CD4-positive, alpha-beta memory T cell (primary cell): Measurements from ENCODE around the gene SRSF1. TPM values are rescaled to one million over a fixed set of nuclear protein-coding genes. Genes with fewer than 3 reads are reported as not detected.

Source experiments
- CTCF ChIA-PET: fragments of 350-600 bp; sonication (Branson Sonifier 250); formaldehyde crosslinking; loops from one replicate; lab custom pipeline; 2021; ENCODE audit warnings: inconsistent platforms; ENCODE audit not compliant: partially characterized antibody; lab: Charles Lee
- POLR2A ChIA-PET: fragments of 350-600 bp; sonication (Branson Sonifier 250); formaldehyde crosslinking; loops from one replicate; lab custom pipeline; 2021; ENCODE audit not compliant: partially characterized antibody; lab: Charles Lee
- DNase-seq, 5 donors: peaks; one replicate each; pipeline versions ENCODE4 v3.0.0 to v3.0.0-alpha.2; 2020 to 2022; ENCODE audit warnings: mixed read lengths in 1 of 5
- H3K27ac ChIP-seq: one replicate; pipeline ENCODE4 v1.7.0; 2013; ENCODE audit warnings: low read depth, low read length
- H3K27me3 ChIP-seq: 2 replicates; pipeline ENCODE4 v1.7.0; 2013; ENCODE audit warnings: mild to moderate bottlenecking, low read length, moderate library complexity; ENCODE audit not compliant: insufficient read depth
- H3K36me3 ChIP-seq: 2 replicates; pipeline ENCODE4 v1.7.0; 2013; ENCODE audit warnings: mild to moderate bottlenecking, low read length, moderate library complexity; ENCODE audit not compliant: insufficient read depth
- H3K4me1 ChIP-seq: 2 replicates; pipeline ENCODE4 v1.7.0; 2013; ENCODE audit warnings: mild to moderate bottlenecking, low read length, moderate library complexity; ENCODE audit not compliant: insufficient read depth
- H3K4me3 ChIP-seq, 2 donors: one replicate each; pipeline ENCODE4 v1.7.0; 2013; ENCODE audit warnings: low read length in 2 of 2, mild to moderate bottlenecking in 1 of 2
- H3K9me3 ChIP-seq, 2 donors: one replicate each; pipeline ENCODE4 v1.7.0; 2013; ENCODE audit warnings: low read length in 2 of 2, control low read depth in 1 of 2; ENCODE audit not compliant: control insufficient read depth in 1 of 2
- H3K27ac Mint-ChIP-seq, 7 donors: one replicate each; pipeline ENCODE4 v1.8.0; 2020 to 2021; ENCODE audit warnings: mixed read lengths in 7 of 7, mild to moderate bottlenecking in 6 of 7, inconsistent platforms in 3 of 7, moderate library complexity in 3 of 7
- H3K27me3 Mint-ChIP-seq, 2 donors: one replicate each; pipeline ENCODE4 v1.8.0; 2020 to 2021; ENCODE audit warnings: mixed read lengths in 2 of 2
- H3K36me3 Mint-ChIP-seq, 2 donors: one replicate each; pipeline ENCODE4 v1.8.0; 2020 to 2021; ENCODE audit warnings: mixed read lengths in 2 of 2, inconsistent platforms in 1 of 2, mild to moderate bottlenecking in 1 of 2
- H3K4me1 Mint-ChIP-seq, 4 donors: one replicate each; pipeline ENCODE4 v1.8.0; 2020 to 2021; ENCODE audit warnings: mixed read lengths in 4 of 4, mild to moderate bottlenecking in 1 of 4
- H3K4me3 Mint-ChIP-seq, 8 donors: one replicate each; pipeline ENCODE4 v1.8.0; 2020 to 2021; ENCODE audit warnings: mixed read lengths in 8 of 8, mild to moderate bottlenecking in 7 of 8, moderate library complexity in 6 of 8, inconsistent platforms in 3 of 8
- H3K9me3 Mint-ChIP-seq, 8 donors: one replicate each; pipeline ENCODE4 v1.8.0; 2020 to 2021; ENCODE audit warnings: mixed read lengths in 8 of 8, mild to moderate bottlenecking in 5 of 8, inconsistent platforms in 3 of 8, moderate library complexity in 1 of 8
- intact Hi-C: fragments of 100-400 bp; cut with micrococcal nuclease; formaldehyde crosslinking; loops from one replicate; pipeline ENCODE4 v1.15.1; 2023
- polyA plus RNA-seq, 2 donors: library from polyadenylated mRNA; unstranded; fragments of 300-500 nt; fragmentation: Illumina TruSeq; gene quantifications; one replicate each; pipeline ENCODE4 v1.2.3, GENCODE V29; 2021
- total RNA-seq, 2 experiments: library from RNA; stranded (reverse); gene quantifications; one replicate each; pipeline ENCODE4 v1.2.3, GENCODE V29; 2021

SRSF1 gene
- total and polyA plus RNA-seq, 4 experiments from 2014 or later, result 32.4 to 257 (median 151) TPM

DNA sequence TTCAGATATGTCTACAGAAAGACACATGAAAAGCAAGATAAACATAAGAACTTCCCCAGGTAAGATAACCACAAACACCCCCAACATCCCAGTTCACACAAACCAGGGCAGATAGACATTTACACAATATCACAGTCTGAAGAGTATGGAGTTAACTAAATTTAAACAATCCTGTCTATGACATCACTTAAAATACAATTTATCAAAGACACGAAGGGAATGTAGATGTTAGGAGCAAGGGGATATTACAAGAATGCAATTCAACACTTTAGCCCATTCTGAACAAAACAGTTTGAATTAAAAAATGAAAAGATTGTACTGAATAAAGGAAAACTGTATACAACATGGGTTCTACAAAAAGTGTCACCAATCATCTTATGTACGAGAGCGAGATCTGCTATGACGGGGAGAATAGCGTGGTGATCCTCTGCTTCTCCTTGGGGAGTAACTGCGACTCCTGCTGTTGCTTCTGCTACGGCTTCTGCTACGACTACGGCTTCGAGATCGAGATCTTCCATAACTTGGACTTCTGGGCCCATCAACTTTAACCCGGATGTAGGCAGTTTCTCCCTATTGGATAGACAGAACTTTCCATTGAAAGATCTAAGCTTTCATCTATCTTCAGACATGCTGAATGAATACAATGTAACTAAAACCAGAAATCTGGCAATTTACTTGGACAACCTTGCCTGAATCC is 1.9 kb downstream of the SRSF1 start:
- H3K27ac Mint-ChIP-seq, result peak overlapping the region; percentile 98 to 100 (median 99)
- H3K36me3 ChIP-seq, result peaks cover 46% of the 10 kb centered on the region
- H3K36me3 Mint-ChIP-seq, result peaks cover 47 to 71% of the 10 kb centered on the region in 2 donors
- no peaks in the 10 kb centered on the region for H3K27me3 Mint-ChIP-seq
- CTCF ChIA-PET, result no interaction called here
- peaks cover 34 to 66% (median 49%) of the 10 kb centered on the region in 4 donors for H3K4me1 Mint-ChIP-seq
- peak overlapping the region; percentile 96 to 100 (median 100) for H3K4me3 Mint-ChIP-seq
- H3K27me3 ChIP-seq, result no peaks in the 10 kb centered on the region
- peaks cover 58% of the 10 kb centered on the region for H3K4me1 ChIP-seq
- DNase-seq, result no peak
- intact Hi-C loops, result loop anchor here (5.0 to 10.0 kb wide), 5 partner anchors 150 to 1173 kb away; partner anchors contain the start of genes AKAP1, C17orf67, DGKE and PRR11
- H3K9me3 ChIP-seq, result no peaks in the 10 kb centered on the region
- peaks cover 0 to 4% (median 0%) of the 10 kb centered on the region in 8 donors for H3K9me3 Mint-ChIP-seq
- peak overlapping the region; percentile 97 for H3K27ac ChIP-seq
- H3K4me3 ChIP-seq, result peak overlapping the region; percentile 96 to 98
- POLR2A ChIA-PET, result interaction anchor here (1.2 to 2.9 kb wide), 3 partner anchors 17 to 154 kb away, joined by 3 to 85 read pairs (median 60); partner anchors contain the start of genes MRPS23 and VEZF1

DNA sequence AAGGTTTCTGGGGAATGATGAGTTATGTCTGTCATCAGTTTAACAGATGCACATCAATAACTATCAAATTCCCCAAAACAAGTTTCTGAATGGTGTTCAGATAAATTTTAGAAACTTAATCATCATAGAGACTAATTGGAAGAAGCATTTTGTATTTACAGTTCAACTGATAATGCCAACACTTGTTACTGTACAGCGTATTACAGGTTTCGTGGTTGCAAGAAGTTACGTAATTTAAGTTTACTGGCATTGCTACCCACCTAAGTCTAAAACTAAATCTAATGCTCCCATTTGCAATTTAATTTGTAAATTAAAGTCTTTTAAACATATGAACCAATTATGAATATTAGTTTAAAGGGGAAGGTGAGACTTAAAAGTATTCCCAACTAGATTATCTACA is 3.0 kb downstream of the SRSF1 start:
- Mint-ChIP-seq H3K4me3 (peak overlapping the region in 4 of 8 donors; percentile 11 to 65 (median 34)), H3K36me3 (peaks cover 47 to 79% of the 10 kb centered on the region in 2 donors), H3K27me3 (no peaks in the 10 kb centered on the region), H3K4me1 (peaks cover 38 to 75% (median 54%) of the 10 kb centered on the region in 4 donors), H3K9me3 (peaks cover 0 to 4% (median 0%) of the 10 kb centered on the region in 8 donors), H3K27ac (peak overlapping the region in 6 of 7 donors; percentile 47 to 100 (median 65))
- no peaks in the 10 kb centered on the region for H3K27me3 ChIP-seq
- no peak overlapping the region for H3K4me3 ChIP-seq
- H3K4me1 ChIP-seq, result peaks cover 58% of the 10 kb centered on the region
- POLR2A ChIA-PET, result no interaction called here
- H3K27ac ChIP-seq, result peak overlapping the region; percentile 12
- intact Hi-C loops, result loop anchor here (10.0 kb wide), 3 partner anchors 151 to 919 kb away; partner anchors contain the start of gene AKAP1
- no peaks in the 10 kb centered on the region for H3K9me3 ChIP-seq
- DNase-seq, result no peak
- peaks cover 46% of the 10 kb centered on the region for H3K36me3 ChIP-seq
- CTCF ChIA-PET, result interaction anchor here (8.9 kb wide), 1 partner anchor 109 kb away, joined by 58 read pairs; no protein-coding TSS in a partner anchor

DNA sequence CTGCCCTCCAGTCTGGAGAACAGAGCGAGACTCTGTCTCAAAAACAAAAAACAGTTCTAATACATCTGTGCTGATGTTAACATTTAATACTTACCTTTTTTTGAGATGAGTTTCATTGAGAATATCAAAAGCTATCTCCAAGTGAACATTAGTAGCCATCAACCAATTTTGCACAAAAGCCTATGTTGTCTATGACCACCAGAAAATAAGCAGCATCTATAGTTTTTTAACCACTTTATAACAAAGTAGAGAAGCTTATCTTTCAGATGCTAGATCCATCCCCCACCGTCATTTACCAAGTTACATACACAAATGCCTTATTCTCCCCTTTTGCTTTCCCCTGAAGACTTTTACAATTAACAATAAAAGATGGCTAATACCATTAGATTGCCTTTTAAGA is 4.1 kb downstream of the SRSF1 start:
- Mint-ChIP-seq H3K27ac (peak overlapping the region in 5 of 7 donors; percentile 59 to 100 (median 69)), H3K4me1 (peaks cover 39 to 73% (median 55%) of the 10 kb centered on the region in 4 donors), H3K36me3 (peaks cover 47 to 79% of the 10 kb centered on the region in 2 donors), H3K9me3 (peaks cover 0 to 4% (median 0%) of the 10 kb centered on the region in 8 donors), H3K27me3 (no peaks in the 10 kb centered on the region), H3K4me3 (peak overlapping the region in 3 of 8 donors; percentile 0 to 33 (median 4))
- Histone ChIP-seq H3K9me3 (no peaks in the 10 kb centered on the region), H3K27ac (no peak overlapping the region), H3K36me3 (peaks cover 46% of the 10 kb centered on the region), H3K27me3 (no peaks in the 10 kb centered on the region), H3K4me1 (peaks cover 55% of the 10 kb centered on the region), H3K4me3 (no peak overlapping the region)
- ChIA-PET CTCF (interaction anchor here (1.0 to 10.9 kb wide), 4 partner anchors 20 to 144 kb away, joined by 3 to 202 read pairs (median 32); no protein-coding TSS in a partner anchor), POLR2A (interaction anchor here (1.9 kb wide), 1 partner anchor 13 kb away, joined by 8 read pairs; no protein-coding TSS in a partner anchor)
- no peak for DNase-seq
- intact Hi-C loops, result loop anchor here (10.0 kb wide), 3 partner anchors 152 to 918 kb away; partner anchors contain the start of gene AKAP1

DNA sequence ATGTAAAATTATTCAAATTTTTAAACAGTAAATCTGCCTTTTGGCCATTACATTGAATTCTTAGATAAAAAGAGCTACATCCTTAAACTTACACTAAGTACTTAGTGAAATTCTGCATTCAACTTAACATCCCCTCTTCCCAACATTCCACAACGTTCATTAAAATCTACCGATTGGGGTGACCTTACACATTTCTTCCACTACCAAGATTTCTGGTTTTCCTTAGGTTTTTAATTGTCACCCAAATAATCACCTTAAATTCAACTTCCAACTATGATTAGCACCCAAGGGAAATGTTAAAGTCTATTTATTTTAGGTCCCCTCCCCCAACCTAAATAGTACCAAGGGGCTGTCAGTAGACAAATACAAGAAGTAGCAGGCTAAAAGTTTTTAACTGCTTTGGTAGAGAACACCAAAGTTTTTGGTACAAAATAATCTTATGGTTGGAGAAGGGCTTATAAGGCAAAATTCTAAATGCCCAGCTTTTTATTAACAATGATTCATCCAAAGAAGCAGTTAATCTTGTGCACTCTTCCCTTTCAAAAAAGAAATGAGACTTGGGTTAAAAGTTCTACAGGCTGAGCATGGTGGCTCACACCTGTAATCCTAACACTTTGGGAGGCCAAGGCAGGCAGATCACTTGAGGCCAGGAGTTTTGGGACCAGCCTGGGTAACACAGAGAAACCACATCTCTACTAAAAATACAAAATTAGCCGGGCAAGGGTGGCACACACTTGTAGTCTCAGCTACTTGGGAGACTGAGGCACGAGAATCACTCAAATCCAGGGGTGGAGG is 4.7 kb downstream of the SRSF1 start:
- Histone ChIP-seq H3K36me3 (peaks cover 46% of the 10 kb centered on the region), H3K4me3 (no peak overlapping the region), H3K9me3 (no peaks in the 10 kb centered on the region), H3K27me3 (no peaks in the 10 kb centered on the region), H3K27ac (no peak overlapping the region), H3K4me1 (peaks cover 52% of the 10 kb centered on the region)
- no peaks in the 10 kb centered on the region for H3K27me3 Mint-ChIP-seq
- peaks cover 0 to 4% (median 0%) of the 10 kb centered on the region in 8 donors for H3K9me3 Mint-ChIP-seq
- peaks cover 47 to 75% of the 10 kb centered on the region in 2 donors for H3K36me3 Mint-ChIP-seq
- no peak for DNase-seq
- ChIA-PET CTCF (interaction anchor here (1.0 to 10.9 kb wide), 9 partner anchors 11 to 144 kb away, joined by 3 to 202 read pairs (median 58); partner anchors contain the start of gene VEZF1), POLR2A (interaction anchor here (0.9 to 1.9 kb wide), 4 partner anchors 9 to 110 kb away, joined by 3 to 8 read pairs (median 4); partner anchors contain the start of gene DYNLL2)
- H3K27ac Mint-ChIP-seq, result peak overlapping the region in 5 of 7 donors; percentile 6 to 100 (median 61)
- peaks cover 36 to 70% (median 50%) of the 10 kb centered on the region in 4 donors for H3K4me1 Mint-ChIP-seq
- peak overlapping the region in 1 of 8 donors; percentile 33 for H3K4me3 Mint-ChIP-seq
- intact Hi-C loops, result loop anchor here (10.0 kb wide), 3 partner anchors 152 to 918 kb away; partner anchors contain the start of gene AKAP1

DNA sequence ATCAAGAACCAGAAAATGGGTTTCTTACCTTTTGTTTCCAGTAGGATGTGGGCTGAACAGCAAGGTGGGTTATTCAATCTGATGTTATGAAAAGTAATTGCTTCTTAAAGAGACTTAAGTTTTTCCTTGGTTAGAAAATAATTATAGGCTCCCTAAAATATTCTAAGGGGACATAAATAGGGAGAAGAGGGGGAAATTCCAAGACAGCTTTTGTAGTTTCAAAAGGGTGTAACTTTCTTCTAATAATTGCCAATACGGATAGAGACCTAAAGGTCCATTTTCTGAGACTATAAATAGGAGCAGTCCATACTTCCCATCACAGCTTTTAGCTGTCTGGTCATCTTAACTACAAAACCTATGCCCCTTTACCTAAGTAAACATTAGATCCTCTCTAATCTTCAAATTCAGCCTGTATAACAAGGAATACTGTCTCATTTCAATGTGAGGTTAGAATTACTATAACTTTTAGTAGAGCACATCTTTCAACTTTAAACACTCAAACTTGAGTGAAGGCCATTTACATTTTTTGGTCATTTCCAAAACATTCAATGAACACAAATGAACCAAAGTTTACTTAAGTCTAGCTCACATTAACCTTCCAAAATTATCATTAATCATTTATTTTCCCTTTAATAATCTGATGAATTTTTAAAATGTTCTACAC is 5.5 kb downstream of the SRSF1 start:
- peaks cover 52% of the 10 kb centered on the region for H3K4me1 ChIP-seq
- no peak overlapping the region for H3K27ac ChIP-seq
- ChIA-PET CTCF (interaction anchor here (0.8 to 10.9 kb wide), 10 partner anchors 10 to 168 kb away, joined by 3 to 202 read pairs (median 32); partner anchors contain the start of gene VEZF1), POLR2A (interaction anchor here (0.9 to 4.9 kb wide), 5 partner anchors 8 to 109 kb away, joined by 3 to 56 read pairs (median 5); partner anchors contain the start of genes DYNLL2 and VEZF1)
- no peak overlapping the region for H3K4me3 ChIP-seq
- no peaks in the 10 kb centered on the region for H3K9me3 Mint-ChIP-seq
- no peaks in the 10 kb centered on the region for H3K27me3 ChIP-seq
- DNase-seq, result no peak
- H3K9me3 ChIP-seq, result no peaks in the 10 kb centered on the region
- H3K36me3 ChIP-seq, result peaks cover 46% of the 10 kb centered on the region
- H3K27ac Mint-ChIP-seq, result peak overlapping the region in 1 of 7 donors; percentile 57
- H3K36me3 Mint-ChIP-seq, result peaks cover 43 to 70% of the 10 kb centered on the region in 2 donors
- H3K27me3 Mint-ChIP-seq, result no peaks in the 10 kb centered on the region
- H3K4me1 Mint-ChIP-seq, result peaks cover 36 to 64% (median 48%) of the 10 kb centered on the region in 4 donors
- intact Hi-C loops, result loop anchor here (10.0 kb wide), 3 partner anchors 153 to 917 kb away; partner anchors contain the start of gene AKAP1
- no peak overlapping the region for H3K4me3 Mint-ChIP-seq

DNA sequence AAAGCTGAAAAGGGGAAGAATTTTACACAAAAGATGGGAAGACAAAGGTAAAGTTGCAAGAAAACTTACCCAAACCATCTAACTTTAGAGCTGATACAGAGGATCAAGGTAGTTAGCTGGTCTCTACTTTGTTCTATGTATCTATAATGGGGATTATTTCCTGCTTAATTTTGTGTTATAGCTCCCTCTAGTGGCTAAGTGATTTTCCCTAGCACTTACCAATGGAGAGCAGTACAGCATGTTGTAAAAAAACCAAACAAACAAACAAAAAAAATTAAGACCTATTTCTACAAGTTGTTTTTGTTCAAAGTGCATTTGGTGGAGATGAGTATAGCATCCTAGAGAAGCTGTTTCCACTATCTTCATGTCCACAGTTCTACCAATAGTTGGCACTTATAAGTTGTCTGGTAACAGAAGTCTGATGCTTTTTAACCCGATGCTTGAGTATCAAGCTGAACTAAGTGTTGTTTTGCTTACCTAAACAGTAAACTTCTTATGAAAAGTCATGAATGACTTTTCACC is 7.5 kb downstream of the SRSF1 start:
- Mint-ChIP-seq H3K27me3 (no peaks in the 10 kb centered on the region), H3K4me3 (no peak overlapping the region), H3K36me3 (peaks cover 23 to 52% of the 10 kb centered on the region in 2 donors), H3K9me3 (no peaks in the 10 kb centered on the region), H3K4me1 (peaks cover 27 to 55% (median 39%) of the 10 kb centered on the region in 4 donors), H3K27ac (peak overlapping the region; percentile 17 to 80 (median 70))
- no peaks in the 10 kb centered on the region for H3K9me3 ChIP-seq
- H3K36me3 ChIP-seq, result peaks cover 33% of the 10 kb centered on the region
- peak overlapping the region; percentile 5 for H3K27ac ChIP-seq
- ChIA-PET POLR2A (interaction anchor here (0.6 to 7.1 kb wide), 12 partner anchors 7 to 154 kb away, joined by 3 to 65 read pairs (median 4); partner anchors contain the start of genes MRPS23, SRSF1 and VEZF1), CTCF (interaction anchor here (0.6 to 10.9 kb wide), 42 partner anchors 8 to 201 kb away, joined by 3 to 202 read pairs (median 5); partner anchors contain the start of genes CUEDC1, MRPS23, SRSF1 and VEZF1)
- H3K4me1 ChIP-seq, result peaks cover 47% of the 10 kb centered on the region
- H3K27me3 ChIP-seq, result no peaks in the 10 kb centered on the region
- intact Hi-C loops, result loop anchor here (1.0 to 10.0 kb wide), 10 partner anchors 12 to 915 kb away; partner anchors contain the start of genes AKAP1, CCDC182 and CUEDC1
- no peak overlapping the region for H3K4me3 ChIP-seq
- peak in 4 of 5 donors; percentile 69 to 75 (median 74) for DNase-seq
